ENCODE data around the gene LILRA6.

- no peak for TF ChIP-seq POLR2A (IDR thresholded peaks at IDR 0.05)
- no peak for TF ChIP-seq CTCF (IDR thresholded peaks at IDR 0.05)
- no peak for TF ChIP-seq EP300 (IDR thresholded peaks at IDR 0.05)
These were observed 45.5 kb downstream of the LILRA6 start for GRCh38 chr19:54197121-54197520.
